GM23248 (cell line): ENCODE results near the gene ASAP2.

Experiments used
- EZH2 ChIP-seq: fragments of 200-600 bp; sonication (generic); IDR thresholded peaks from 2 replicates; pipeline ENCODE4 v1.6.1; 2018; ENCODE audit warnings: antibody characterized with exemption, mild to moderate bottlenecking; ENCODE audit not compliant: insufficient read depth, poor library complexity, severe bottlenecking
- EZH2phosphoT487 ChIP-seq: fragments of 200-600 bp; sonication (generic); IDR thresholded peaks from 2 replicates; pipeline ENCODE4 v1.6.1; 2018; ENCODE audit warnings: antibody characterized with exemption, moderate library complexity, mild to moderate bottlenecking, low read depth; ENCODE audit not compliant: insufficient read depth

- TF ChIP-seq EZH2 = no peak
- no peak for TF ChIP-seq EZH2phosphoT487
These were observed 94.3 kb downstream of the ASAP2 start for GRCh38 chr2:9300829-9301453.
